MM.1S (cell line): ENCODE results near the gene NEURL1B.

ENCODE experiments used
- DNase-seq: peaks from one replicate; pipeline ENCODE4 v3.0.0-alpha.2; 2015
- H2AFZ ChIP-seq: fragments of 300-600 bp; sonication (generic); 2 replicates; pipeline ENCODE4 v1.6.0; 2016; ENCODE audit warnings: antibody characterized with exemption, low read length
- H3F3A ChIP-seq: fragments of 300-600 bp; sonication (generic); 2 replicates; pipeline ENCODE4 v1.6.1; 2016; ENCODE audit warnings: mild to moderate bottlenecking, antibody characterized with exemption, low read length, moderate library complexity, mixed read lengths; ENCODE audit not compliant: insufficient read depth
- H3K27ac ChIP-seq: fragments of 300-600 bp; sonication (generic); 2 replicates; pipeline ENCODE4 v1.5.1; 2016; ENCODE audit warnings: mild to moderate bottlenecking, low read length
- H3K27me3 ChIP-seq: fragments of 300-600 bp; sonication (generic); replicated peaks from 2 replicates; pipeline ENCODE4 v1.6.0; 2016; ENCODE audit warnings: low read length; ENCODE audit not compliant: insufficient read depth
- H3K36me3 ChIP-seq: fragments of 300-600 bp; sonication (generic); replicated peaks from 2 replicates; pipeline ENCODE4 v1.6.1; 2016; ENCODE audit warnings: mild to moderate bottlenecking, low read length, mixed read lengths; ENCODE audit not compliant: insufficient read depth
- H3K4me1 ChIP-seq: fragments of 300-600 bp; sonication (generic); 2 replicates; pipeline ENCODE4 v1.6.1; 2016; ENCODE audit warnings: low read length, mixed read lengths
- H3K4me2 ChIP-seq: fragments of 300-600 bp; sonication (generic); 2 replicates; pipeline ENCODE4 v1.6.0; 2016; ENCODE audit warnings: low read depth, low read length
- H3K4me3 ChIP-seq: fragments of 300-600 bp; sonication (generic); 2 replicates; pipeline ENCODE4 v1.5.1; 2016; ENCODE audit warnings: low read length, mixed read lengths
- H3K79me2 ChIP-seq: fragments of 300-600 bp; sonication (generic); 2 replicates; pipeline ENCODE4 v1.6.1; 2016; ENCODE audit warnings: mixed run types, low read length, mixed read lengths
- H3K9ac ChIP-seq: fragments of 300-600 bp; sonication (generic); 2 replicates; pipeline ENCODE4 v1.6.1; 2016; ENCODE audit warnings: low read length, mixed read lengths
- H3K9me2 ChIP-seq: fragments of 300-600 bp; sonication (generic); replicated peaks from 2 replicates; pipeline ENCODE4 v1.6.1; 2016; ENCODE audit warnings: mild to moderate bottlenecking, low read length, mixed read lengths; ENCODE audit not compliant: insufficient read depth
- H3K9me3 ChIP-seq: fragments of 300-600 bp; sonication (generic); replicated peaks from 2 replicates; pipeline ENCODE4 v1.6.1; 2016; ENCODE audit warnings: mild to moderate bottlenecking, low read length, mixed read lengths; ENCODE audit not compliant: insufficient read depth
- H4K20me1 ChIP-seq: fragments of 300-600 bp; sonication (generic); 2 replicates; pipeline ENCODE4 v1.6.1; 2016; ENCODE audit warnings: mild to moderate bottlenecking, low read length, moderate library complexity, mixed read lengths; ENCODE audit not compliant: insufficient read depth
- EZH2 ChIP-seq: fragments of 300-600 bp; sonication (generic); optimal IDR thresholded peaks from 2 replicates; pipeline ENCODE3; 2017; ENCODE audit warnings: low read depth, mild to moderate bottlenecking, antibody characterized with exemption, low read length, mixed read lengths
- EZH2phosphoT487 ChIP-seq: fragments of 300-600 bp; sonication (generic); IDR thresholded peaks from 2 replicates; pipeline ENCODE4 v1.6.1; 2018; ENCODE audit warnings: antibody characterized with exemption, low read length
- TF ChIP-seq, protein P1 (sequence below): fragments of 300-600 bp; sonication (generic); IDR thresholded peaks from 2 replicates; pipeline ENCODE4 v1.5.1; 2016; ENCODE audit warnings: antibody characterized with exemption, low read length, mixed read lengths

The NEURL1B gene

DNA sequence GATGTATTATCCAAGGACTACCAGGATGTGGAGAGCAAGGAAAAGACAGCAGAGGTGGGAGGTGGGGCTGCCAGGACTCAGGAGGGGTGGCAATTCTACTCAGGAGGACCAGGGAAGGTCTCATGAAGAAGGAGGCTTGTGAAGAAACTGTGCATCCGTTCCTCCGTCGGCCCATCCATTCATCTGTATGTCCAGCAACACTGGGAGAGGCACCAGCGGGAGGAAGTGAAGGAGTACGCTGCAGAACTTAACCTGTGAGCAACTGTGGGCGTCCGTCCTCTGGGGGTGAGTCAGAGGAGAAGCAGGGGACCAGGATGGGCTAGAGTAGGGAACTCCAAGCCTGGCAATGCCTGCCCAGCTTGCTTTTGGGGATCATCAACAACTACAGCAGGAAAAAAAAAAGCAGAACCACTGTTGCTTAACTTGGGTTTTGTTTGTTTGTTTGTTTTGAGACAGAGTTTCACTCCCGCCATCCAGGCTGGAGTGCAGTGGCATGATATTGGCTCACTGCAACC is 47.3 kb upstream of the NEURL1B start:
- H3K9me3 ChIP-seq = no peaks in the 10 kb centered on the region

DNA sequence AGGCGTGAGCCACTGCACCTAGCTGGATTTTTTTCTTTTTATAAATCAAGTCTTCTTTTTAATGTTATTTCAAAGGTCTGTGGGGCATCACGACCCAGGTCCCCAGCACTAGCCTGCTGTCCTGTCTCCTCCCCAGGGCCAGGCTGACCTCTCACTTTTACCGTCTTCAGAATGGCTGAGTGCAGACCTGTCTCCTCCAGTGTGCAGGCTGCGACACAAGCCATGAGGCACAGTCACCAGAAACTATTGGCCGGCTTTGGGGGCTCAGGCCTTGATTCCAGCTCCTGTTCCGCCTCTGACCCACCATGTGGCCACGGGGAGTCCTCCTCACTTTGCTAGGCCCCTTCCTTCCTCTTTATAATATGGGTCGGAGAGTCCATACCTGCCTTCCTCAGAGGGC is 46.6 kb upstream of the NEURL1B start:
- no peaks in the 10 kb centered on the region; the same call in 1 of the 2 replicates for H3K27me3 ChIP-seq
- no peaks in the 10 kb centered on the region for H3F3A ChIP-seq
- H3K36me3 ChIP-seq = no peaks in the 10 kb centered on the region
- no peak overlapping the region for H3K4me2 ChIP-seq
- no peak for DNase-seq
- H3K9me2 ChIP-seq = no peaks in the 10 kb centered on the region
- H3K79me2 ChIP-seq = no peaks in the 10 kb centered on the region
- no peak overlapping the region for H3K4me3 ChIP-seq
- H4K20me1 ChIP-seq = no peaks in the 10 kb centered on the region
- H3K9ac ChIP-seq = no peak overlapping the region
- no peaks in the 10 kb centered on the region for H3K4me1 ChIP-seq
- H3K27ac ChIP-seq = no peak overlapping the region
- H2AFZ ChIP-seq = no peak overlapping the region
- H3K9me3 ChIP-seq = no peaks in the 10 kb centered on the region
- TF ChIP-seq EZH2 (no peak), EZH2phosphoT487 (no peak)
- TF ChIP-seq, protein P1, sequence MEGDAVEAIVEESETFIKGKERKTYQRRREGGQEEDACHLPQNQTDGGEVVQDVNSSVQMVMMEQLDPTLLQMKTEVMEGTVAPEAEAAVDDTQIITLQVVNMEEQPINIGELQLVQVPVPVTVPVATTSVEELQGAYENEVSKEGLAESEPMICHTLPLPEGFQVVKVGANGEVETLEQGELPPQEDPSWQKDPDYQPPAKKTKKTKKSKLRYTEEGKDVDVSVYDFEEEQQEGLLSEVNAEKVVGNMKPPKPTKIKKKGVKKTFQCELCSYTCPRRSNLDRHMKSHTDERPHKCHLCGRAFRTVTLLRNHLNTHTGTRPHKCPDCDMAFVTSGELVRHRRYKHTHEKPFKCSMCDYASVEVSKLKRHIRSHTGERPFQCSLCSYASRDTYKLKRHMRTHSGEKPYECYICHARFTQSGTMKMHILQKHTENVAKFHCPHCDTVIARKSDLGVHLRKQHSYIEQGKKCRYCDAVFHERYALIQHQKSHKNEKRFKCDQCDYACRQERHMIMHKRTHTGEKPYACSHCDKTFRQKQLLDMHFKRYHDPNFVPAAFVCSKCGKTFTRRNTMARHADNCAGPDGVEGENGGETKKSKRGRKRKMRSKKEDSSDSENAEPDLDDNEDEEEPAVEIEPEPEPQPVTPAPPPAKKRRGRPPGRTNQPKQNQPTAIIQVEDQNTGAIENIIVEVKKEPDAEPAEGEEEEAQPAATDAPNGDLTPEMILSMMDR = no peak

More for the DNA sequence above, 47.3 kb upstream of the NEURL1B start:
- no peak overlapping the region for H3K4me3 ChIP-seq
- H3F3A ChIP-seq = no peaks in the 10 kb centered on the region
- H3K27ac ChIP-seq = no peak overlapping the region
- no peak overlapping the region for H2AFZ ChIP-seq
- no peaks in the 10 kb centered on the region for H3K79me2 ChIP-seq
- no peak overlapping the region for H3K9ac ChIP-seq
- no peak overlapping the region for H3K4me2 ChIP-seq
- H3K36me3 ChIP-seq = no peaks in the 10 kb centered on the region
- DNase-seq = no peak
- H3K4me1 ChIP-seq = no peaks in the 10 kb centered on the region
- H3K27me3 ChIP-seq = no peaks in the 10 kb centered on the region; the same call in 1 of the 2 replicates
- no peak for TF ChIP-seq EZH2
- TF ChIP-seq, protein P1 = no peak
- TF ChIP-seq EZH2phosphoT487 = no peak
- H4K20me1 ChIP-seq = no peaks in the 10 kb centered on the region
- H3K9me2 ChIP-seq = no peaks in the 10 kb centered on the region

DNA sequence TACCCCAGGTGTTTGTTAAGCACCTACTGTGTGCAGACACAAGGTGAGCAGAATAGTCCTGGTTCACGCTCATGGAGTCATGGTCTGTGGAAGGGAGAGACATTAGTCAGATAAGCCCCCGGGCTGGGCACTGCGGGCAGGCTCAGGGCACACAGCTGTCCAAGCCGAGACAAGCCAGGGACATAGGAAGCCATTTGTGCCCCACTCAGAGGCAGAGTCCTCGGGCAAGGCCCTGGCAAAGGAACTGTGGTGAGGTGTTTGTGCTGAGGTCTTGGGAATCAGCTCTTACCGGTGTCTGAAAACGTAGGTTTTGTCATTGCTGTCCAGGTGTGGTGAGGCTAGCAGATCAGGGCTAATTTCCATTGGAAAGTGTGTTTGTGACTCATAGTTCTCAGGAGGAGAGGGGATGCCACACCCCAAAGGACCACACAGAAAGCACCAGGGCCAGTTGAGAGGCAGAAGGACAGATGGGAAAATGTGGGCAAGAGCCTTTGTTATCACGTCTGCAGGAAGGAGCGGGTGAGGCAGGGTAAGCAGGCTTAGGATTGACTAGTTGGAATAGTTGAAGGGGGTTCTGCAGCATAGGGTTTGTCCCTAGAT is 46.1 kb upstream of the NEURL1B start:
- H3K4me2 ChIP-seq = no peak overlapping the region

More for the DNA sequence above, 46.1 kb upstream of the NEURL1B start:
- no peaks in the 10 kb centered on the region for H3K36me3 ChIP-seq
- no peaks in the 10 kb centered on the region for H3K79me2 ChIP-seq
- DNase-seq = no peak
- no peaks in the 10 kb centered on the region for H3F3A ChIP-seq
- no peaks in the 10 kb centered on the region; the same call in 1 of the 2 replicates for H3K27me3 ChIP-seq
- no peak overlapping the region for H3K27ac ChIP-seq
- H2AFZ ChIP-seq = no peak overlapping the region
- H4K20me1 ChIP-seq = no peaks in the 10 kb centered on the region
- H3K9me3 ChIP-seq = no peaks in the 10 kb centered on the region
- H3K9me2 ChIP-seq = no peaks in the 10 kb centered on the region
- TF ChIP-seq EZH2 (no peak), EZH2phosphoT487 (no peak)
- TF ChIP-seq, protein P1 = no peak
- H3K4me3 ChIP-seq = no peak overlapping the region
- no peaks in the 10 kb centered on the region for H3K4me1 ChIP-seq
- H3K9ac ChIP-seq = no peak overlapping the region
